Fibroblast of gingiva (primary cell): Measurements from ENCODE around the gene PCIF1.
"Not testable (repeated sequence)": the region's sequence is repeated elsewhere in the genome, so short reads cannot be mapped to it uniquely, and the experiment has no call there.

Source experiments
- DNase-seq: peaks from one replicate; pipeline ENCODE4 v3.0.0-alpha.2; 2011; ENCODE audit warnings: low read depth

The PCIF1 gene

DNA sequence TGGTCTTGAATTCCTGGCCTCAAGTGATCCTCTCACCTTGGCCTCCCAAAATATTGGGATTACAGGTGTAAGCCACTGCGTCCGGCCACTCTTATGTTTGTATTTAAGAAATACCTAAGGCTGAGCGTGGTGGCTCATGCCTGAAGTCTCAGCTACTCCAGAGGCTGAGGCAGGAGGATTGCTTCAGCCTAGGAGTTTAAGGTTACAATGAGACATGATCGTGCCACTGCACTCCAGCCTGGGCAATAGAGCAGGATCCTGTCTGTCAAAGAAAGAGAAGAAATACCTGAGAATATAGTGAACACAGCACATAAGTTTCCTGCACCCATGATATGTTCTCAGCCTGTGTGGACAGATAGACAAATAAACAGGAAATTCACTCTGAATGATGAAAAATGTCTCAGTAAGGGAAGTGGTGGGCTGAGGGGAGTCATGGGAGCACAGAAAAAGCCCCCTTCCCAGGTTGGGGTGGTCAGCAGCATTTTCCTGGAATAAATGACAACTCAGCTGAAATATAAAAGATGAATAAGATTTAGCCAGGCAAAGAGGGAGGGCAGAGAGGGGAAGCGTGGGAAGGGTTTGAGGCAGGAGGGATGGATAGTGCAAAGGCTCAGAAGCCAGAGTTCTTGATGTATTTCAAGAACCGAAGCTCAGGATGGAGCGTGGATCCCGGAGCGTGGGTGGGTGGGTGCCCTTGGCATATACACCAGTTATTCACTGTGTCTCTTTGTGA is 60.4 kb downstream of the PCIF1 start:
- DNase-seq: no peak

- not testable (repeated sequence) for DNase-seq
Measured at GRCh38 chr20:45995495-45996097, 61.1 kb downstream of the PCIF1 start.

GRCh38 chr20:45997187-45997586 is 62.7 kb downstream of the PCIF1 start:
- no peak for DNase-seq
